22Rv1 (cell line): ENCODE results near the gene POLR3A.

Experiments used
- CTCF ChIP-seq: fragments of 450-650 bp; IDR thresholded peaks from 2 replicates; pipeline ENCODE4 v1.5.1; 2017; ENCODE audit warnings: mild to moderate bottlenecking
- ZFX ChIP-seq: fragments of 450-650 bp; IDR thresholded peaks from 2 replicates; pipeline ENCODE4 v1.6.1; 2017; ENCODE audit warnings: antibody characterized with exemption, borderline replicate concordance

- no peak for TF ChIP-seq CTCF
- TF ChIP-seq ZFX = no peak
These were observed 44.3 kb downstream of the POLR3A start for GRCh38 chr10:77984986-77985385.
